Endodermal cell (in vitro differentiated cells): Measurements from ENCODE around the gene NECTIN2. TPM values are rescaled to one million over a fixed set of nuclear protein-coding genes. Genes with fewer than 3 reads are reported as not detected.

Experiments used
- DNase-seq: peaks from one replicate; pipeline ENCODE4 v3.0.0-alpha.2; 2017
- H3K27ac ChIP-seq: 2 replicates; pipeline ENCODE4 v1.5.1; 2013; ENCODE audit warnings: mild to moderate bottlenecking, low read depth, low read length, moderate library complexity
- H3K27me3 ChIP-seq: 2 replicates; pipeline ENCODE4 v1.6.1; 2013; ENCODE audit warnings: mild to moderate bottlenecking, low read length, moderate library complexity; ENCODE audit not compliant: insufficient read depth, control insufficient read depth, poor library complexity, severe bottlenecking
- H3K36me3 ChIP-seq: 2 replicates; pipeline ENCODE4 v1.7.0; 2013; ENCODE audit warnings: mild to moderate bottlenecking, low read length, moderate library complexity; ENCODE audit not compliant: control insufficient read depth, insufficient read depth
- H3K4me1 ChIP-seq: one replicate; pipeline ENCODE4 v1.7.0; 2013; ENCODE audit warnings: low read length; ENCODE audit not compliant: control insufficient read depth, insufficient read depth
- H3K4me3 ChIP-seq: 2 replicates; pipeline ENCODE4 v1.5.1; 2013; ENCODE audit warnings: mild to moderate bottlenecking, low read length, moderate library complexity
- H3K9ac ChIP-seq: 2 replicates; pipeline ENCODE4 v1.6.1; 2013; ENCODE audit warnings: mild to moderate bottlenecking, low read length, moderate library complexity; ENCODE audit not compliant: poor library complexity, severe bottlenecking; ENCODE audit errors: extremely low read depth
- H3K9me3 ChIP-seq: 2 replicates; pipeline ENCODE4 v1.6.1; 2013; ENCODE audit warnings: mild to moderate bottlenecking, low read length, moderate library complexity; ENCODE audit not compliant: control insufficient read depth
- H3K27ac Mint-ChIP-seq: 2 replicates; pipeline ENCODE4 v1.8.0; 2020; ENCODE audit warnings: mixed read lengths
- H3K27me3 Mint-ChIP-seq: 2 replicates; pipeline ENCODE4 v1.8.0; 2021; ENCODE audit warnings: mild to moderate bottlenecking, mixed read lengths; ENCODE audit not compliant: insufficient read depth
- H3K36me3 Mint-ChIP-seq: 2 replicates; pipeline ENCODE4 v1.8.0; 2020; ENCODE audit warnings: low read depth, mixed read lengths
- H3K4me1 Mint-ChIP-seq: 2 replicates; pipeline ENCODE4 v1.8.0; 2020; ENCODE audit warnings: mixed read lengths
- H3K4me3 Mint-ChIP-seq: 2 replicates; pipeline ENCODE4 v1.8.0; 2020; ENCODE audit warnings: mild to moderate bottlenecking, moderate library complexity, mixed read lengths
- H3K9me3 Mint-ChIP-seq: 2 replicates; pipeline ENCODE4 v1.8.0; 2020; ENCODE audit warnings: mild to moderate bottlenecking, mixed read lengths
- WGBS, 2 experiments: methylation state at CpG; one replicate each; pipeline versions ENCODE4 v1.1.5 to v1.1.7; 2013; ENCODE audit warnings: missing lambda C conversion rate in 2 of 2, mixed read lengths in 1 of 2; ENCODE audit not compliant: insufficient coverage in 1 of 2, insufficient read length in 1 of 2; 5-methylcytosine and 5-hydroxymethylcytosine counted together
- total RNA-seq, 2 donors: library from RNA; stranded (reverse); fragmentation: NEBNext Ultra II Directional in 1 of 2; extraction: Animal tissue kit (Norgen Biotek cat#: 25700) in 1 of 2; gene quantifications; 2 replicates in 1 of 2; 3 replicates in 1 of 2; pipeline ENCODE4 v1.2.1, GENCODE V29; 2021
- TF ChIP-seq, protein P1 (sequence below): fragments of 200-600 bp; sonication (generic); conservative IDR thresholded peaks from 2 replicates; pipeline ENCODE4 v1.5.0; 2021; ENCODE audit warnings: antibody characterized with exemption, mild to moderate bottlenecking

NECTIN2 gene
- total RNA-seq, 2 donors from 2014 or later = 248 to 260 TPM

- DNase-seq = peak; percentile 90
- Histone ChIP-seq H3K36me3 (no peaks in the 10 kb centered on the region), H3K4me3 (peak within 1 kb of the TSS; percentile 81), H3K9me3 (no peaks in the 10 kb centered on the region), H3K27ac (no peak within 1 kb of the TSS), H3K27me3 (no peaks in the 10 kb centered on the region), H3K4me1 (peaks cover 4% of the 10 kb centered on the region), H3K9ac (peak within 1 kb of the TSS; percentile 62)
- TF ChIP-seq, protein P1, sequence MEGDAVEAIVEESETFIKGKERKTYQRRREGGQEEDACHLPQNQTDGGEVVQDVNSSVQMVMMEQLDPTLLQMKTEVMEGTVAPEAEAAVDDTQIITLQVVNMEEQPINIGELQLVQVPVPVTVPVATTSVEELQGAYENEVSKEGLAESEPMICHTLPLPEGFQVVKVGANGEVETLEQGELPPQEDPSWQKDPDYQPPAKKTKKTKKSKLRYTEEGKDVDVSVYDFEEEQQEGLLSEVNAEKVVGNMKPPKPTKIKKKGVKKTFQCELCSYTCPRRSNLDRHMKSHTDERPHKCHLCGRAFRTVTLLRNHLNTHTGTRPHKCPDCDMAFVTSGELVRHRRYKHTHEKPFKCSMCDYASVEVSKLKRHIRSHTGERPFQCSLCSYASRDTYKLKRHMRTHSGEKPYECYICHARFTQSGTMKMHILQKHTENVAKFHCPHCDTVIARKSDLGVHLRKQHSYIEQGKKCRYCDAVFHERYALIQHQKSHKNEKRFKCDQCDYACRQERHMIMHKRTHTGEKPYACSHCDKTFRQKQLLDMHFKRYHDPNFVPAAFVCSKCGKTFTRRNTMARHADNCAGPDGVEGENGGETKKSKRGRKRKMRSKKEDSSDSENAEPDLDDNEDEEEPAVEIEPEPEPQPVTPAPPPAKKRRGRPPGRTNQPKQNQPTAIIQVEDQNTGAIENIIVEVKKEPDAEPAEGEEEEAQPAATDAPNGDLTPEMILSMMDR = no peak
- Mint-ChIP-seq H3K27ac (peak within 1 kb of the TSS; percentile 93), H3K4me3 (peak within 1 kb of the TSS; percentile 63), H3K4me1 (peaks cover 12% of the 10 kb centered on the region), H3K36me3 (peaks cover 8% of the 10 kb centered on the region), H3K9me3 (no peaks in the 10 kb centered on the region), H3K27me3 (peaks cover 37% of the 10 kb centered on the region)
- whole genome bisulfite sequencing, 2 experiments = 2 to 12% methylated on average over 14 to 59 of the region's 59 CpGs
Measured at GRCh38 chr19:44808463-44809371, 37.4 kb upstream of the NECTIN2 start, which contains the start of gene BCAM. TSS of gene BCAM (plus strand) at chr19:44809103. CDS start at chr19:44809125, 22 bp downstream.

GRCh38 chr19:44809577-44810233 lies 36.4 kb upstream of the NECTIN2 start:
- 65 to 69% methylated on average over 3 to 6 of the region's 7 CpGs for WGBS, 2 experiments
- Mint-ChIP-seq H3K27me3 (peaks cover 27% of the 10 kb centered on the region), H3K4me1 (peaks cover 12% of the 10 kb centered on the region), H3K9me3 (no peaks in the 10 kb centered on the region), H3K27ac (no peak overlapping the region), H3K36me3 (peaks cover 18% of the 10 kb centered on the region), H3K4me3 (peak overlapping the region; percentile 63)
- Histone ChIP-seq H3K9ac (peak overlapping the region; percentile 41), H3K9me3 (no peaks in the 10 kb centered on the region), H3K4me3 (peak overlapping the region; percentile 81), H3K27me3 (no peaks in the 10 kb centered on the region), H3K27ac (no peak overlapping the region), H3K4me1 (peaks cover 4% of the 10 kb centered on the region), H3K36me3 (no peaks in the 10 kb centered on the region)
- TF ChIP-seq, protein P1 = no peak
- DNase-seq = no peak

DNA sequence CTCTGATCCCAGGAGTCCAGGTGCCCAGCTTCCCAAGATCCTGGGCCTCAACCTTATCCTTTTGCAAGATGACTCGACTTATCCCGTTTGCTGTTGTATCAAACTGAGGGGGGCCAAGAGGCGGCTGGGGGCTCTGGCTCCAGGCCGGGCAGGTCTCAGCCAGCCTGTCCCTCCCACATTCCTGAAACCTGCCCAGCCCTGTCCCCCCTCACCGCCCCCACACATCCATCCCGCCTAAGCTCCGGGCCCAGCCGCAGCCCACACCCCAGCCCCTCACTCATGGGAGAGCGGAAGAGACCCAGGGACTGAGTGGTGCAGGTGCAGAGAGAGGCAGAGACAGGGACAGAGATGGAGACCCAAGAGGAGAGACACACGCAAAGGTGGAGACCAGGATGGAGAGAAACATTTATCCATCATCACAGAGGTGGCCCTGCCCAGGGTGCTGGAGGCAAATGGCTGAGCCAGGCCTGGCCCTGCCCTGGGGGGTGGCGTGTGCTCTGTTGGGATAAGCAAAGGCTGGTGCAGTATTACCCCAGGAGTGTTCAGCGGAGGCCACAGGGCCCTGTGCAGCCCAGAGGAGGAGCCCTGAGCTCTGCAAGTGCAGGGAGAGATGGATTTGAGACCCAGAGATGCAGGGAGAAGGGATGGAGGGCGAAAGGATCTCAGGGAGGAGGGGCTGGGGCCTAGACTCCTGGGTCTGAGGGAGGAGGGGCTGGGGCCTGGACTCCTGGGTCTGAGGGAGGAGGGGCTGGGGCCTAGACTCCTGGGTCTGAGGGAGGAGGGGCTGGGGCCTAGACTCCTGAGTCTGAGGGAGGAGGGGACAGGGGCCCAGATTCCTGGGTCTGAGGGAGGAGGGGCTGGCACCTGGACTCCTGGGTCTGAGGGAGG lies 35.6 kb upstream of the NECTIN2 start:
- H3K4me1 ChIP-seq = peaks cover 4% of the 10 kb centered on the region
- no peak overlapping the region for H3K9ac ChIP-seq
- TF ChIP-seq, protein P1 = no peak
- no peaks in the 10 kb centered on the region for H3K27me3 ChIP-seq
- peaks cover 12% of the 10 kb centered on the region for H3K4me1 Mint-ChIP-seq
- H3K27ac ChIP-seq = no peak overlapping the region
- no peak for DNase-seq
- no peak overlapping the region for H3K4me3 ChIP-seq
- peaks cover 25% of the 10 kb centered on the region for H3K36me3 Mint-ChIP-seq
- H3K9me3 Mint-ChIP-seq = no peaks in the 10 kb centered on the region
- H3K9me3 ChIP-seq = no peaks in the 10 kb centered on the region
- H3K27ac Mint-ChIP-seq = no peak overlapping the region
- H3K27me3 Mint-ChIP-seq = peaks cover 20% of the 10 kb centered on the region
- WGBS, 2 experiments = 81 to 95% methylated on average over 4 to 13 of the region's 13 CpGs
- H3K36me3 ChIP-seq = no peaks in the 10 kb centered on the region
- H3K4me3 Mint-ChIP-seq = peak overlapping the region; percentile 63
